Activated T-cell treated with anti-CD3 and anti-CD28 coated beads for 4 hours (primary cell): ENCODE measurements around the gene USH2A.

Source experiments
- DNase-seq: peaks from one replicate; pipeline ENCODE4 v3.0.0-alpha.2; 2020

Gene USH2A

GRCh38 chr1:215673943-215674342, 749.3 kb downstream of the USH2A start:
- DNase-seq, result no peak

GRCh38 chr1:215672482-215672881, 750.8 kb downstream of the USH2A start:
- no peak for DNase-seq

- no peak for DNase-seq
Measured at GRCh38 chr1:215669806-215670491, 753.3 kb downstream of the USH2A start.

- DNase-seq, result no peak
Measured at GRCh38 chr1:215667761-215668160, 755.5 kb downstream of the USH2A start.

GRCh38 chr1:215665215-215665614, 758.0 kb downstream of the USH2A start:
- DNase-seq, result no peak

DNA sequence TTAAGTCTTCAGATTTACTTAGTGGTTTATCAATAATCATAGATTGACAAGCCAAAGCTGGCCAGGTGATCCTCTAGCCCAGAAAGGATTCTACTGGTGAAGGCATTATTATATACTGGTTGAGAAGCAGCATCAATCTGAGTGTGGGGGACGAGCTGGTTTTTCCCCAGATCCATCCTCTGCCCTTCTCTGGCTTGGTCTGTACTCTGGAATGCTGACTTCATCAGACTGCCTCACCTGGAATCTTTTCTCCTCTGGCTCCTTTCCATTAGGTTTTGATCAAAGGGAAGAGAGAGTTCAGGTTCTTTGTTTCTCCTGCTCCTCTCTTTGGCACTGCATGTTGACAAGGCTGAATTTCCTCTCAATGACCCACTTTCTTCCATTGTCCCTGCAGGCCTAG, 762.2 kb downstream of the USH2A start:
- DNase-seq, result no peak

GRCh38 chr1:215660259-215660658, 763.0 kb downstream of the USH2A start:
- no peak for DNase-seq

- no peak for DNase-seq
Measured at GRCh38 chr1:215657047-215657446, 766.2 kb downstream of the USH2A start.

DNA sequence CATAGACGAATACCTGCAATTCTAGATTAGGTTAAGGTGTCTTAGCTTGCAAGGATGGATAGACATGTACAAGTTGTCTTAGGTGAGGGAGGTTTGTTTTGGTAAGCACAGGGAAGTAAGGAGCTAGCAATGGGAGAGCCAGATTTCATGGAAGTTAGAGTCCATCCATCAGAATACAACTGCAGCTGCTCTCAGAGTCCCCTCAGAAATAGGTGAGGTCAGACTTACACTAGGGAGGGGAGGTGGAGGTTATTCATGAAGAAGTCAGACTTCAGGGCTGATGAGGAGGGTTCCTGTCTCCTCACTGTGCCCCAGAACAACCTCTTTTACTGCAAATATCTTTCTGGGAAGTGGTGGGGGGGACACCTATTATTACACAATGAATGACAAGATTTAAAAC, 770.9 kb downstream of the USH2A start:
- no peak for DNase-seq

DNA sequence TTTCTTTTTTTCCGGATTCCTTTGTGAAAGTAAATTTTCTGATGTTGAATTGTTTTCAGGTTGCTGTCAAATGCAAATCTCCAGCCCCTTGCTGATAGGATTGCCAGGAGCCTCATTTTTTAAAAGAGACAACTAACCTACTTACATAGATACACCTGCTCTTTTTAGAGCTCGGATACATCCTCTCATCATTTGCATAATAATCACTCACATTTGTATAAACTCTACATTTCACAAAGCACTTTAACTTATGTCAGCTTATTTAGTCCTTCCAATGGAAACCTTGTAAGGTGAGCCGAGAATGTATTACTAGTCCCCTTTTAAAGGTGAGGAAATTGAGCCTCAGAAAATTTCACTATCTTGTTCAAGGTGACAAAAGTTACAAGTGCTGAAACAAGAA, 771.4 kb downstream of the USH2A start:
- no peak for DNase-seq

DNA sequence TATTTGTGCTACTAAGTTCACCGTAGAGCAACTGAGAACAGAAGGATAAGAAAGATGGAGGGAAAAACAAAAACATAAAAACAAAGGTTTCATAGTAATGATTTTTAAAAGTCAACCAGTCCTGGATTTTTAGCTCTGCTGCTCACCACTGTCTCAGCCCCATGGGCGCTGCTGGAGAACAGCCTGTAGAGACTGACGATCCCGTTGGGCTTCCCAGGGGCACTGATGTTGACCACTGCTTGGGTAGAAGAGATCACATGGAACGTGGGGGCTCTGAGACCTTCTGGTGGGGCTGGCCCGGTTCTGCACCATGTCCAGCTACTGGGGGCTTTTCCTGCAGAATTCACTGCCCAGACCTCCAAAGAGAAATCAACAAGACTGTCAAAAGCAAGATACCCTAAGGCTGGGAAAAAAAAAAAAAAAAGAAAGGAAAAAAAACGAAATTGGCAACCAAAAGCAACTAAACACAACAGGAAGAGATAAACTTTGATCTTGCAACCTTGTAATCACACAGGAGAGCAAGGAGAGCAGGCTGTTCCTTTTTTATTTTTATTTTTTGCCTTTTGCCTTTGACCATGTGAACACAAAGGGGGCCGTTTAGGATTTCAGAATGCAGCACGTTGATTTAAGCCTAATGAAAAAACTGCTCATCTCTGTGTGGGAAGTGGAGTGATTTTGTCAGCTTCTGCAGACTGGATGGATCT, 772.6 kb downstream of the USH2A start:
- no peak for DNase-seq

GRCh38 chr1:215648957-215649356, 774.3 kb downstream of the USH2A start:
- no peak for DNase-seq

DNA sequence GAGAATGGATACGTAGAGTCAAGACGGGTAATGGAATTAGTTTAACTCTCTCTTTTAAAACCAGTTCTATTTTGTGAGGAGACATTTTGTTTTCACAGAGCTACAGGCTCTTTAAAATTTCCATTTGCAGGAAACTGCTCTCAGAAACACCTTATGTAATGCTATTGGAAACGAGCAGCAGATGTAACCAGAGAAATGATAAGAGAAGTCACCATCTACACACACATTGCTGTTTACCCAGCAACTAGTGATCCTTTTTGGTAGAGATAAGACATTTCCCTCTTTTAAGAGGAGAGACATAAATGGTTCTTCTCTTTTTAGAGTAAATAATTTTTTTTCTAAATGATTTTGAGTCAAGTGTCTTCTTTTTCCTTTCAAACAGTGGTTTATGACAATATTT, 775.5 kb downstream of the USH2A start:
- DNase-seq, result no peak

DNA sequence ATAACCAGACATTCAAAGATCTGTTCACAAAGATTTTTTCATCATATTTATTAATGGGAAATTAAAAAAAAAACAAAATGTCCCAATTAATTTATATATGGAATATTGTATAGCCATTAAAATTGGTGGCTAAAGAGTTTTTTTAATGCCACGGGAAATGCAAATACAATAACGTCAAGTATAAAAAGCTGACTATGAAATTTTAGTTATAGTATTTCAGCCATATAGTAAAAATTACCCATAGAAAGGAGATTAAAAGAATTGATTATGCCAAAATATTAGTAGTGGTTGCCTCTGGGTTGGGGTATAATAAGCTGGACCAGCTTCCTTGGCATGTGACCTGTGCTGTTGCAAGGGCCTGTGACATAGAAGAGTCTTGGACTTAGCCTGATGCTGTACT, 777.4 kb downstream of the USH2A start:
- no peak for DNase-seq

DNA sequence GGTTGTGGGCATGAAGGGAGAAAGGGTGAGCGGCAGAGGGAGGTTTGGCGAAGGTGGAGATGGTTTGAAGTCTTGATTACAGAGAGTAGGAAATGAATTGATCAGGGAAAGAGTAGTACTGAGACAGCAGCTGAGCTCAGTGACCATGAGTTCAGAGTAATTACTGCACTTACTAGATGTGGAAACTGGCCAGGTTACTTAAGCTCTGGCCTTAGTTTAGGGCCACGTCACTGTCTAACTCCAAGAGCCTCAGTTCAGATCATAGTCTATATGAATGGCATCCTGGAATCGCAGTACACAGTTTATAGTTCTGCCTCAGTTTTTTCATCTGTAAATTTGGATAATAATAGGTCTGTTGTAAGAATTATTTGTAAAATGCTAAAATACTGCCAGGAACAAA, 778.1 kb downstream of the USH2A start:
- DNase-seq, result no peak

DNA sequence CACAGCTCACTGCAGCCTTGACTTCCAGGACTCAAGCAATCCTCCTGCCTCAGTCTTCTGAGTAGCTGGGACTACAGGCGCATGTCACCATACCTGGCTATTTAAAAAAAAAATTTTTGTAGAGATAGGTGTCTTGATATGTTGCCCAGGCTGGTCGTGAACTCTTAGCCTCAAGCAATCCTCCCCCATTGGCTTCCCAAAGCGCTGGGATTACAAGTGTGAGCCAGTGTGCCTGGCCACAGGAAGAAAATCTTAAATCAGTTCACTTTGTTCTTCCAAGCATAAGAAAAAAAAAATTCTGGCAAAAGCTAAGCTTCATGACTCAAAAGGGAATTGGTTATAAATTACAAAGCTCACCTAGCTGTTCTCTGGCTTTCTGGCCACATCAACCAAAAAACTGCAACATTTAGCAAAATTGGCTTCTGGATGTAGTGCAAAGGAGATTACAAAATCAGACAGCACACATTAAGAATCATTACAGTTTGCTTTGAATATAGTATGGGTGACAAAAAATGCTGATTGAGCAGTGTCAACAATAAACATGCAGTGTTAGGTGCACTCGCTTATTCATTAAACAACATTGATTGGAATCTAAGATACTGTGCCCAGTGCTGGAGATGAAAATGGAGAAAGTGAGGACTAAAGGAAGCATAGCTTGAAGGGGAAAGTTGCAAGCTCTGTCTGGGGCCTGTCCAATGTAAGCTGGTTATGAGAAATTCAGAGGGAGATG, 779.5 kb downstream of the USH2A start:
- no peak for DNase-seq

GRCh38 chr1:215640429-215641148, 782.7 kb downstream of the USH2A start:
- DNase-seq, result no peak

- no peak for DNase-seq
Measured at GRCh38 chr1:215637041-215637573, 786.1 kb downstream of the USH2A start.

DNA sequence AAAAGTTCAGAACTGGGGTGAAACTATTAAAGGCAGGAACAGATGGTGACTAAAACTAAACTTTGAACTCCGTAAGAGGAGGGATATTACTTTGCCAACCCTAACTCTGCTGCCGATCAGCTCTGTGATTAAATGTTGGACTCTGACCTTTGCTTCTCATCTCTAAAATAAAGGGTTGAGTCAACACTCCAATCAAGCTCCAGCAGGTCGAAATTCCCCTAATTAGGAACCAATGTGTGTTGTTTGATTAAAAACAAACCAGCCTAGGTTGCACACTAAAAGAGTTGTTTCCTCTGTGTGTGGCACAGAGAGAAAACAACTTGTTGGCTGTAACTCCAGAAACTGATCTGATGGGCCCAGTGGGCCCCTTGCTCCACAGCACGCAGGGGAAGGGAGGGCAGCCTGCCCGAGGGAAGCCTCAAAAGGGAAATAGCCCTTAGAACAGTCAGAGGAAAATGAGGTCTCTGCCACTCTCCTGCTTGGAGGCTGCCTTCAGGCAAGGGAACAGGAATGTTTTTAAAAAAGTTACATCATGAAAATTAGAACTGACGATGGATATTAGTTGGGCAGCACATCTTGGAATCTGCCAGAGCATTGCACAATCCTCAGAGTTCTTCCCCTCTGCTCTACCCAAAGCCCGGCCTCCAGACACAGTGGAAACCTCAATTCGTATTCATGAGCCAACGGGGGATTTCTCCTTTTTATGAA, 786.8 kb downstream of the USH2A start:
- DNase-seq, result no peak

DNA sequence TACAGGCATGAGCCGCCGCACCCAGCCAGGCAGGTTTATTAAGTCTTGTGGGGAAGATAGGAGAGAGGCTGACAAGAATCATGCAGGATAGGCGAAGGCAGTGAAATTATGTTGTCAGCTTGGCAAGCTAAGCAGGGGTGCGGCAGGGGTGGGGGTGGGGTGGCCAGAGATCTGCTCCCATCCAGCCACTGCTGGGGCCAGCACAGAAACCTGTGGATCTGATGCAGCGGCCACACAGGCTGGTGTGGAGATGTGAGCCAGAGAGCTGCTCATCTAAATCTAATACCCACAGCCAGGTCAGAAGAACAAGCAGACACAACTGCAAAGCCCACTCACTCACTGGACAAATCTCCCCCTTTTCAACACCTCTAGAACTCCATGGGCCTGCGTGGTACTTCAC, 787.4 kb downstream of the USH2A start:
- DNase-seq, result no peak

DNA sequence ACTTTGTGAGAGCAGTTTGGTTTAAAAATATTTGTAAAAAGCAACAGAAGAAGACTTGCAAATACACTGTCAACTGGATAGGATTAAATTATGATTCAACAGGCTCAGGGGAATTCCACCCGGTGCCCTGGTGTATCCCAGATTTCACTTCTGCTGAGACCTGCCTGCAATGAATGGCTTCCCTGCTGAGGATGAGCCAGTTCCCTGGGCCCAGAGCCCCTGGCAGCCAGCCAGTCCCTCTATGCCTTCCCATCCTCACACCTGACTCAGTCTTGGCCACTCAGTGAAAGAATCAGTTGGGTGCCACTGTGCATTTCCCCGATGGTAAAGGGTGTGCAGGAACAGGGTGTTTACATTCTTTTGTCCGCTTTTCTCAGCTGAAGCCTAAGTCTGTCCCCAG, 791.8 kb downstream of the USH2A start:
- DNase-seq, result no peak

DNA sequence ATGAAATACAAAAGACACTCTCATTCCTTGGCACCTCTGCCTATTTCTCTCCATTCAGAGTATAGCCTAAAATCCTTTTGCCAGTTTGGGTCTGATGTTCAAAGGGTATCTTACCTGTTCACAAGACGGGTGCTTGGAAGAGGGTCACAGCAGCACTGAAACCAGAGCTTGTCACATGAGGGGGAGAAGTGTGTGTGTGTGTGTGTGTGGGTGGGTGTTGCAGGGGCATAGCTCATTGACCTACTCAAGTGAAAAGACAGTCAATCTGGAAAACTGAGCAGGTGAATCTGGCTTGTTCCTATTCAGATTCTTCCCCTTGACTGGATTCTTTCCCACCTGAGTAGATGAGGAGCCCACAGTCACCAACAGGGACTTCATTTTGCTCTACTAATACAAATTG, 792.2 kb downstream of the USH2A start:
- DNase-seq, result no peak

GRCh38 chr1:215625949-215626348, 797.3 kb downstream of the USH2A start:
- no peak for DNase-seq
